ENCODE data around the gene CDH5.

The CDH5 gene

GRCh38 chr16:66390346-66391108 lies 24.0 kb downstream of the CDH5 start:
- DNase-seq (ENCODE audit: low read depth), result no peak

DNA sequence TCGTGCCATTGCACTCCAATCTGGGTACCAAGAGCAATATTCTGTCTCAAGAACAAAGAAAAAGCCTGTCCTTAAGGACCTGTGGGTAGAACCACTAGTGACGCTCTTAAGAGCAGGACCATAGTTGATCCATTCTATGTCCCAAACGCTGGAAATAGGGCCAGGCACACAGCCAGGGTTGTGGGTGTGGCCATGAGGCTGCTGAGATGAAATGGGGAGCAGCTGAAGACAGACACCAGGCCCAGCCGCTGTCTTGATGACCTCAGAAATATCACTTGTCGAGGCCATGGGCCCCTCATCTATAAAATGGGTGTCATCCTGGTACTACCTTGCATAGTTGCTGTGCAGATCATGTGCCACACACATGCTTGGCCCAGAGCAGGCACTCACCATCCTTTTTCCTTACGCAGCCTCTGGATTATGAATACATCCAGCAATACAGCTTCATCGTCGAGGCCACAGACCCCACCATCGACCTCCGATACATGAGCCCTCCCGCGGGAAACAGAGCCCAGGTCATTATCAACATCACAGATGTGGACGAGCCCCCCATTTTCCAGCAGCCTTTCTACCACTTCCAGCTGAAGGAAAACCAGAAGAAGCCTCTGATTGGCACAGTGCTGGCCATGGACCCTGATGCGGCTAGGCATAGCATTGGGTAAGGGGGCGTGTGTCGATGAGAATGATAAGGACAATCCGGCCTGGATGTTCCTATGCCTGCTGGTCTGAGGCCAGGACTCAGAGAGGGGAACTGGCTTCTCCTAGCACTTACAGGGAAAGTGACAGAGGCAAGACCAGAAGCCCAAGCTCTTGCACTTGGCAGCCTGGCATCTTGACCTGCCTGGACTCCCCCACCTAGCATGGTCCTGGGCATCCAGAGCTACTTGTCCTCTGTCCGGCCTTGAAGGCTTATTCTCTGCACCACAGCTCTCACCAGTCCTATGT lies 25.5 kb downstream of the CDH5 start:
- no peak for DNase-seq (ENCODE audit: low read depth)

DNA sequence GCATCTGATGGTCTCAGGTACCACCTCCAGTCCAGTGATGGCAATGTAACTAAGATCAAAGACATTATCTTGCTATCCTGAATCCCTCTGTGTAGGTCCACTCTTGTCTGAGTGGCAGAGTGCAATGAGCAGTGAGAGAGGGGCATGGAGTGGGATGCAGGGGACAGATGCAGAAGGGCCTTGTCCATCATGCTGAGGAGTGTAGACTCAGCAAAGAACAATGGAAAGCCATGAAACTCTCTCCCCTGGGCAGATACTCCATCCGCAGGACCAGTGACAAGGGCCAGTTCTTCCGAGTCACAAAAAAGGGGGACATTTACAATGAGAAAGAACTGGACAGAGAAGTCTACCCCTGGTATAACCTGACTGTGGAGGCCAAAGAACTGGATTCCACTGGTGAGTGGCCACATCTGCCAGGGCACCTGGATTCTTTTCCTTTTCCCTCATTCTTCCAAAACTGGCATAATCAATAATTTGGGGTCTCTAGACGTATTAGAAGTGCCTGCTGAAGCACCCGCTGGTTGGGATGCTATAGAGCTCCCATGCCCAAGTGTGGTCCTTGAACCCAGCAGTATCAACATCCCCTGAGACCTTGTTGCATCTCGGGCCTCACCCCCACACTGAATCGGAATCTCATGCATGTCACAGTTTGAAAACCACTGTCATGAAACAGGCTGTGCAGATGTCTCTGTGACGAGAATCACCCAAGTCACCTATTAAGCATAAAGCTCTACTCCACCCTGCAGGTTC lies 29.5 kb downstream of the CDH5 start:
- DNase-seq (ENCODE audit: low read depth), result no peak

- no peak for DNase-seq (ENCODE audit: low read depth)
These were observed 31.4 kb downstream of the CDH5 start for GRCh38 chr16:66397736-66398433.

DNA sequence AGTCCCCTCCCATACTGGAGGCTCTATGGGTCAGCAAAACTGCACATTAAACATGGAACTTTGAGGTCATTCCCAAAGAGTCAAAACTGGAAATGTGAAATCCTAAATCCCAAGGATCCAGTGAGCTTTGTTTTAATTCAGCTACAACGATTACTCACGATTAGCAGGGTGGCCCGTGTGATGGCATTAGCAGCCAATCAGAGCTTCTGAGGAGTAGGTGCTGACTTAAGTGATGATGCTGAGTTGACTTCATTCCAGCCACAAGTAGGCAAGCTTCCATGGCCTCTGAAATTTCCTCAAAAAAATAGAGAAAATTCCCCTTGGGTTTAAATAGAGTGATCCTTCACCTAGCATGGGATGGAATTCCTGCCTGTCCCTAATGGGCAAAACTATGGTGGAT lies 32.5 kb downstream of the CDH5 start:
- DNase-seq (ENCODE audit: low read depth), result no peak

- DNase-seq (ENCODE audit: low read depth), result no peak
These were observed 33.4 kb downstream of the CDH5 start for GRCh38 chr16:66399930-66400329.

DNA sequence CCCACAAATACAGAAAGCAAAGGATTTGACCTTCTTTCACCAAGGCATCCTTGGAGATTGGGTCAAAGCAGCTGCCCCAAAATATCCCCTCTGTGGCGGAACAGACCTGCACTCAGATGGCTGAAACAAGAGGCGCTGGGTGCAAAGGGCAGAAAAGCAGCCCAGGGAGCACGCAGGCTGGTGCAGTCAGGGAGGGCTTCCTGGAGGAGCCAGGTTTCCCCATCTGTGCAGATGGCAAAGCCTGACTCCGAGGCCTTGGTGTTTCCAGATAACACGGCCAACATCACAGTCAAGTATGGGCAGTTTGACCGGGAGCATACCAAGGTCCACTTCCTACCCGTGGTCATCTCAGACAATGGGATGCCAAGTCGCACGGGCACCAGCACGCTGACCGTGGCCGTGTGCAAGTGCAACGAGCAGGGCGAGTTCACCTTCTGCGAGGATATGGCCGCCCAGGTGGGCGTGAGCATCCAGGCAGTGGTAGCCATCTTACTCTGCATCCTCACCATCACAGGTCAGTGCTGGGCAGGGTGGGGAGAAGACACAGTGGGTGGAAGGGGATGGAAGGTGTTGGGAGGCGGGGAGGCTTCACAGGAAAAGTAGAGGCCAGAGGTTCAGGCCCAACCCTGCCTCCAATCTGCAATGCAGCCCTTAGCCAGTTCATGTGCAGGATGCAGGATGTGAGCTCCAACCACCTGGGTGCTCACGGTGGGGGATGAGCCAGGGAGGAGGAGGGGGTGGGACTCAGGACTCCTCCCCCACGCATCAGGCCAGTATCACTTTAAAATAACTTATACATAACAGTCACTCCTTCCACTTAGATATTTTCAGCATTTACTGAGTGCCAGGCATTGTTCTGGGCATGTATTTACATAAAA lies 34.3 kb downstream of the CDH5 start:
- DNase-seq (ENCODE audit: low read depth), result no peak

DNA sequence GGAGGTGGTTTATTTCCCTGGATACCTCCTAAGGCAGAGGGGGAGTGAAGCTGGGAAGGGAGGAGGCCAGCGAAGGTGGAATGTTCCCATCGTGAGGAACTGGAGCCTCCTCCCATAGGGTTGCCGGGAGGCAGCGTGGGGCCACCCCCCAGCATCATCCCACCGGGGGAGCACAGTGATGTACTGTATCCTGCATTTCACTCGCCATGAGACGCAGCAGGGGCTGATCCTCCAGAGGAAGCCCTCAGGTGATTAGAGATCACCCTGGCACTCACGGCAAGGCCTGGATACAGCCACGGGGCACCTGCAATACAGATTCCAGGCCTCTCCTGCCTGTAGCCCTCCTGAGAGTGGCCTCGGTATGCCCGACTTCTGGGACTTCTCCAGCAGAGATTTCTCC lies 35.1 kb downstream of the CDH5 start:
- no peak for DNase-seq (ENCODE audit: low read depth)

GRCh38 chr16:66402166-66402565 lies 35.7 kb downstream of the CDH5 start:
- no peak for DNase-seq (ENCODE audit: low read depth)

- DNase-seq (ENCODE audit: low read depth), result no peak
These were observed 36.2 kb downstream of the CDH5 start for GRCh38 chr16:66402591-66403230.

DNA sequence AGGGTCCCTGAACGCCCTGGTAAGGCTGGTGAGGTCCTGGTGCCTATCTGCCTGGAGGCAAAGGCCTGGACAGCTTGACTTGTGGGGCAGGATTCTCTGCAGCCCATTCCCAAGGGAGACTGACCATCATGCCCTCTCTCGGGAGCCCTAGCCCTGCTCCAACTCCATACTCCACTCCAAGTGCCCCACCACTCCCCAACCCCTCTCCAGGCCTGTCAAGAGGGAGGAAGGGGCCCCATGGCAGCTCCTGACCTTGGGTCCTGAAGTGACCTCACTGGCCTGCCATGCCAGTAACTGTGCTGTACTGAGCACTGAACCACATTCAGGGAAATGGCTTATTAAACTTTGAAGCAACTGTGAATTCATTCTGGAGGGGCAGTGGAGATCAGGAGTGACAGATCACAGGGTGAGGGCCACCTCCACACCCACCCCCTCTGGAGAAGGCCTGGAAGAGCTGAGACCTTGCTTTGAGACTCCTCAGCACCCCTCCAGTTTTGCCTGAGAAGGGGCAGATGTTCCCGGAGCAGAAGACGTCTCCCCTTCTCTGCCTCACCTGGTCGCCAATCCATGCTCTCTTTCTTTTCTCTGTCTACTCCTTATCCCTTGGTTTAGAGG lies 37.1 kb downstream of the CDH5 start:
- no peak for DNase-seq (ENCODE audit: low read depth)

GRCh38 chr16:66405057-66405783 lies 38.7 kb downstream of the CDH5 start:
- no peak for DNase-seq (ENCODE audit: low read depth)

GRCh38 chr16:66406534-66407221 lies 40.2 kb downstream of the CDH5 start:
- peak; percentile 93 for DNase-seq (ENCODE audit: low read depth)

DNA sequence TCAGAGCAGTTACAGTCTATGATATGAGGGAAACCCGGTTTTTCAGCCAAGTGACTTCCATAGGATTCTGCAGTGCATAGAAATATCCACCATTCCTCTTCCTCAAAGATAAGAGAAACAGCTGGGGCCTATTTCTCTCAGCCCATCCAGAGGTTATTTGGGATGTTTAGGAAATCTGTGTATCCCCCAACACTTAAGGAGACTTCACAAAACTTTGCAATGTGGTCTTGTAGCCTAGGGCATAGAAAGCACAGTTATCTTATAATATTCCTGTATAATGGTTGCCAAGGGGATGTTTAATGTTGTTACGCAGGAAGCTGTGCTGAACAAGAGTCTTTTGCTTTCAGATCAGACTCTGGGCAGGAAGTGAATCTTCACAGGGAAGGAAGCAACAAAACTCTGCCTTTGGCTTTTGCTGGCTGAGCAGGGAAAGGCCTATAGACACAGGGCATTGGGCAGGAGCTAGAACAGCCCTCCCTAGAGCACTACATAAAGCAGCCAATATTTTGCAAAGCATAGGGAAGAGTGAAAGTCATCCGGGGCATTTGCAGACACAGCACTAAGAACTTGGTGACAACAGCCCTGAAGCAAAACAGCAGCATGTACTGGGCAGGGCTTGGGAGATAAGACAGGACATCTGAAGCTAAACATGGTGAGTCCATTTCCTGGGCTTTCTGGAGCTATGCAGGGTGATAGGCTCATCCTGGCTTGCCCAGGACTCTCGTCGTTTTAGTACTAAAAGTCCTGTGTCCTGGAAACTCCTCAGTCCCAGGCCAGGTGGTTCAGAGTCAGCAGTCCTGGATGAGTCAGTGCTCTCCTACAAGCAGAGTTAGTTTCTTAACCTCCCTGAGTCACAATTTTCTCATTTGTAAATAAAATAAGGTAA lies 41.9 kb downstream of the CDH5 start:
- no peak for DNase-seq (ENCODE audit: low read depth)

- no peak for DNase-seq (ENCODE audit: low read depth)
These were observed 42.7 kb downstream of the CDH5 start for GRCh38 chr16:66409156-66409555.

DNA sequence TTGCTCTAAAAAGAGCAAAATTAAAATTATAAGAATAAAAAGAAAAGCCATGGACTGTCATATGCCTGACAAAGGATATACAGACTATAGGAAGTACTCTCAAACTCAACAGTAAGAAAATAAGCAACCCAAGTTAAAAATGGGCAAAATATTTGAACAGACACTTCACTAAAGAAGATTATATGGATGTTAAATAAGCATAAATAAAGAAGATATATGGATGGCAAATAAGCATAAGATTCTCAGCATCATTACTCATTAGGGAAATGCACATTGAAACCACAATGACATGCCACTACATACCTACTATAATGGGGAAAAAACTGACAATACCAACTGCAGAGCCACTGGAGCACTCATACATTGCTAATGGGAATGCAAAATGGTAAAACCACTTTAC lies 45.7 kb downstream of the CDH5 start:
- DNase-seq (ENCODE audit: low read depth), result no peak

- no peak for DNase-seq (ENCODE audit: low read depth)
These were observed 48.4 kb downstream of the CDH5 start for GRCh38 chr16:66414891-66415290.

DNA sequence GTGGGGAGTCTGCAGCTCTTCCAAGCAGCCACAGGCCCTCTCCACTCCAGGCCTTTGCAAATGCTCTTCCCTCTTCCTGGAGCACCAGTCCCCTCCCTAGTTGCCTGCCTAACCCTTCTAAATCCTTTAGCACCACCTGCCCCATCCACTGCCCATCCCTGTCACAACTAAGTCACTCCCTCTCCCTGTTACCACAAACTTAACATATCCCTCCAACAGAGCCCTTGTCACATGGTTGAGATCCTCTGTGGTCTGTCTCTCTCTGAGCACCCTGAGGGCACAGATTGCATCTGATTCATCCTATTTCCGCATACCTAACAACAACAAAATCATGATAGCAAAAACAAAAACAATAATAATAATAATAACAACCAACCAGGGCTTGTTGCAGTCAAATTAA lies 49.6 kb downstream of the CDH5 start:
- DNase-seq (ENCODE audit: low read depth), result no peak
